HG03139 (cell line): ENCODE data around the gene TXNRD1.
A peak's percentile ranks its signal among the peaks of the same experiment; 100 is the strongest.
"Not testable (repeated sequence)": the region's sequence is repeated elsewhere in the genome, so short reads cannot be mapped to it uniquely, and the experiment has no call there.

Experiments
- ATAC-seq: cut with Tn5 transposase; IDR thresholded peaks from one replicate; pipeline ENCODE4 v1.9.1; 2021; ENCODE audit not compliant: unreplicated experiment

Gene TXNRD1

DNA sequence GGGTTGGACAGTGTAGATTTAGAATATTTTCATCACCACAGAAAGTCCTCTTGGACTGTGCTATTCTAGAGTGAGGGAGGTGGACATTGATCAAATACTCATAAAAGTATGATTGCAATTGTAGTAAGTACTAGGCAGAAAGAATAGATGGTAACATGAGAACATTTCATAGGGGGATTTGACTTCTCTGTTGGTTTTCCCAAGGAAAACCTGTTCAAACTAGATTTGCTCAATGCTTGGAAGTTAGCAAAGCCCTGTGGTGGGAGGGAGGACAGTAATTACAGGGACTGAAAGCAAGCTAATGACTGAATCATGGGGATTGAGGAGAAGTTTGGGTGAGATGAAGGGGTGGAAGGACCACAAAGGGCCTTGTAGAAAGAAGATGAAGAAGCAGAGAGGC is 63.6 kb downstream of the TXNRD1 start:
- ATAC-seq: no peak

GRCh38 chr12:104280111-104280510 is 64.5 kb downstream of the TXNRD1 start:
- ATAC-seq: no peak

DNA sequence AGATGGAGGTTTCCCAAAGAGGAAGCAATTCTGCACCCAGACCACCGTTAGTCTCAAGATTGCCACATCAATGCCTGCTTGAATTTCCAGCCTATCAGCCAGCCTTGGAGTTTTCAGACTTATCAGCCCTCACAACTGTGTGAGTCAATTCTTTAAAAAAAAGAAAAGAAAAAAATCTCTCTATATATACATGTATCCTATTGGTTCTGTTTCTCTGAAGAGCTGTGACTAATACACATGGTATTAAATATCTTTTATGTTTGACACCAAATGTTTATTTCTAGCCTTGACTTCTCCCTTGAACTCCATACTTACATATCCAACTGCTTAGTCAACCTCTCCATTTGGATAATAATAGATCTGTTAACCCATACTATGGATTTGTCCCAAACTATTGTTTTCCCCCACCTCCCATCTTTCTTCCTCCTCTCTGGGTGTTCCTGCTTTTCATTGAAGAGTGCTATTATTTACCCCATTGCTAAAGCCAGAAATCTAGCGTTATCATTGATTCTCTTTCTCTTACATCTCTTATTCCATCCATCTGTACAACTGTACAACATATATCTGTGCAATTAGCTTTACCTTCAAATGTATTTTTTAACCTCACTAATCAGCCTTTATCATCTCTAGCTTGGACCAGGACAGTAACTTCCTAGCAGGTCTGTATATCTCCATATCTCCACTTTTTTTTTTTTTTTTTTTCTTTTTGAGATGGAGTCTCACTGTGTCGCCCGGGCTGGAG is 65.3 kb downstream of the TXNRD1 start:
- ATAC-seq: no peak

- no peak for ATAC-seq
Observed at GRCh38 chr12:104281636-104282035, 66.1 kb downstream of the TXNRD1 start.

- no peak for ATAC-seq
Observed at GRCh38 chr12:104282109-104282508, 66.5 kb downstream of the TXNRD1 start.

DNA sequence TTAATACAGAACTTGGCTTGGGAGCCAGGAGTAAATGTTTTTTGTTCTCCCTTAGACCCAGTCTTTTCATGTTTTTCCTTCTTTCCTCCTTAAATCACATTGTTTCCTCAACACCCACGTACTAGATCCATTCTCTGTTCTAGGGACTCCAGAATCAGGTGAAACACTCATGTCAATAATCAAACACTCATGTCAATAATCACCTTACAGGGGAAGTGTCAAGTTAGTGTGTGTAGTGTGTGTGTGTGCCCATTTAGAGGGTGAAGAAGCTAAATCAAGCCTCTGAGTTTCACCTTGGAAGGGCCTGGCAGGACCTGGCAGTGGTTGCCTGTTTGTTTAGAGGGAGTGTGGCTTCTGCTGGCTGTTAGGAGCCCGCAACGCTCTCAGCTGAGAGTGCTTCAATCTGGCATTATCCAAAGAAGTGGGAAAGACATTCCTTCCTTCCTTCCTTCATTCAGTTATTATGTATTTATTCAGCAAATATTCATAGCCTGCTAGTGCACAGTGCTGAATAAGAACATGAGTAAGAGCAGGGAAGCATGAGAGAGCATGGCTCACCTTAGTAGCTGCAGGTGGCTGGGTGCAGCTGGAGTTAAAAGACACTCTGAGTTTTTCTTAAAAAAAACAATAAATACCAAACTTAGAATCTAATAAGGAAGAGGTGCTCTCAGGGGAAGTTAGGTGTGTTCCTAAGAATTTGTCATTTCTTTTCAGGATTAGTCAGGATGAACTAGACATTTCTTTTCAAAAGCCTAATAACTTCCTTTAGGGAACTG is 70.3 kb downstream of the TXNRD1 start:
- ATAC-seq: no peak

DNA sequence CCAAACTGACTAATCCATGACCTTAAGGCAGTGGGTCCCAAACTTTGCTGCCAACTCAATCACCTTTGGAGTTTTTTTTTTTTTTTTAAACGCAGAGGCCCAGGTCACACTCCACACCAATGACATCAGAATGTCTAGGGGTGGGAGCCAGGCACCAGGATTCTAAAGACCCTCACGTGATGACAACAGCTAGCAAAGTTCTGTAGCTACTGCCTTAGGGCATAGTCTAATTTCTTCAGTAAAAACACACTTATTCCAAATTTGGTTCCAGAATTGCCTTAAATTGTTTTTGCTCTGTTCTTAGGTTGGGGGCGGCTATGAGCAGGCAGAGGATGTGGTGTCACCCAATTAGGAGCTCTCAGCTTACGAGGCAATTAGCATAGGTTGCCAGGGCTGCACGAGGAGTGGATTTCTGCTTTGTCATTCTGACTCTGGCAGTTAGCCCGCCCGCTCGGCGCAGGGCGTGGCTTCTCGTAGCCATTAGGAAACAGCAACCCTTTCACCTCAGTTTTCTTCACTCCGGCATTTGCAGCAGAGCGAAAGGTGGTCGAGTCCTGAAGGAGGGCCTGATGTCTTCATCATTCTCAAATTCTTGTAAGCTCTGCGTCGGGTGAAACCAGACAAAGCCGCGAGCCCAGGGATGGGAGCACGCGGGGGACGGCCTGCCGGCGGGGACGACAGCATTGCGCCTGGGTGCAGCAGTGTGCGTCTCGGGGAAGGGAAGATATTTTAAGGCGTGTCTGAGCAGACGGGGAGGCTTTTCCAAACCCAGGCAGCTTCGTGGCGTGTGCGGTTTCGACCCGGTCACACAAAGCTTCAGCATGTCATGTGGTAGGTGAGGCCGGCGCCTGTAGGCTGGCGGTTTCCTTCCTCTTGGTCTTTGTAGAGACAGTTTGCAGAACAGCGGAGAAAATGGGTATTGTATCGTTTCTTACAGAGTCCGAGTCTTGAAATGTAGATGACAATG is 71.2 kb downstream of the TXNRD1 start:
- peak; percentile 84 for ATAC-seq

DNA sequence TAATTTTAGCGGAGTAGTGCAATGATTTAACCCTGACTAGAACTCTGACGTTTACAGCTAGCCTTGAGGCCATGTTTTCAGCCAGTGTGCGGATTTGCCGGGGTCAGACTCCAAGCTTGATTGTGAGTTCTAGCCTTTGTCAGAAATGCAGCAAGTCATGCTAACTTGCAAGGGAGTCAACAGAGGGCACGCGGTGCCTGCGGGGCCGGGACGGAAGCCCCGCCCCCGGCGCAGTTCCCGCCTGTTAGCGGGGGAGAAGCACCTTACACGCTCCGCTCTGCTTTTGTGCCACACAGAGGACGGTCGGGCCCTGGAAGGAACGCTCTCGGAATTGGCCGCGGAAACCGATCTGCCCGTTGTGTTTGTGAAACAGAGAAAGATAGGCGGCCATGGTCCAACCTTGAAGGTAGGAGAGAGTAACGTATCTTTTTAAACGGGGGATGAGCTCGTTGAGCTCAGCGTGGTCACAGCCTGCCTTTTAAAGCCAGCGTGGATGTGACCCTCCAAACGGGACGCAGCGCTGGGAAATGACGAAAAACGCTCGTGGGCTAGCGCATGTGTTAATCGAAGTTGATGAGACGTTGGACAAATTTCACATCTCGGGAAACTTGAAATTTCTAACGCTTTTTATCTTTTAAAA is 73.2 kb downstream of the TXNRD1 start:
- ATAC-seq: peak; percentile 43

GRCh38 chr12:104290320-104290719 is 74.7 kb downstream of the TXNRD1 start:
- ATAC-seq: no peak

GRCh38 chr12:104290855-104291254 is 75.3 kb downstream of the TXNRD1 start:
- no peak for ATAC-seq

DNA sequence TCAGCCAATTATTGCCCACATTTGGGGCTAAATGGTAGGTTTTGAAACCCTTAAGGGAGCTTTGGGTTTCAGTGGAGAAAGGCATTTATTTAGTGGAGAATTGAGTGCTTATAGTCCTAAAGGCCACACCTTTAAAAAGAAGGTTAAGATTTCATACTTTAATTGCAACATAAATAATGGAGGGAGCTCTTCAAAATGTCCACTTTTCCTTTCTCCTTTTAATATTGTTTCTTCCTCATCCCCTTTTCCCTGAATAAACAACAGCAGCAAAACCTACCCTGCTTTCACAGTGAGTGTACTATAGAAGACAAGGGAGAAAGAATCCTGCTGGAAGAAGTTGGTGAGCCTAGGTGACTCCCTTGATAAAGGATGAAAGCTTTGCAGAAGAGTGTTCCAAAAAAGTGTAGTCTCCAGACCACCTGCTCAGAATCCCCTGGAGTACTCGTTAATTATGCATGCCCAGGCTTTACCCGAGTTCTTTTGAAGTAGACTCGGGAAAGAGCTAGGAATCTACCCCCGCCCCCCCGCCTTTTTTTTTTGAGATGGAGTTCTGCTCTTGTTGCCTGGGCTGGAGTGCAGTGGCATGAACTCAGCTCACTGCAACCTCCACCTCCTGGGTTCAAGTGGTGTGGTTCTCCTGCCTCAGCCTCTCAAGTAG is 76.4 kb downstream of the TXNRD1 start:
- no peak for ATAC-seq

DNA sequence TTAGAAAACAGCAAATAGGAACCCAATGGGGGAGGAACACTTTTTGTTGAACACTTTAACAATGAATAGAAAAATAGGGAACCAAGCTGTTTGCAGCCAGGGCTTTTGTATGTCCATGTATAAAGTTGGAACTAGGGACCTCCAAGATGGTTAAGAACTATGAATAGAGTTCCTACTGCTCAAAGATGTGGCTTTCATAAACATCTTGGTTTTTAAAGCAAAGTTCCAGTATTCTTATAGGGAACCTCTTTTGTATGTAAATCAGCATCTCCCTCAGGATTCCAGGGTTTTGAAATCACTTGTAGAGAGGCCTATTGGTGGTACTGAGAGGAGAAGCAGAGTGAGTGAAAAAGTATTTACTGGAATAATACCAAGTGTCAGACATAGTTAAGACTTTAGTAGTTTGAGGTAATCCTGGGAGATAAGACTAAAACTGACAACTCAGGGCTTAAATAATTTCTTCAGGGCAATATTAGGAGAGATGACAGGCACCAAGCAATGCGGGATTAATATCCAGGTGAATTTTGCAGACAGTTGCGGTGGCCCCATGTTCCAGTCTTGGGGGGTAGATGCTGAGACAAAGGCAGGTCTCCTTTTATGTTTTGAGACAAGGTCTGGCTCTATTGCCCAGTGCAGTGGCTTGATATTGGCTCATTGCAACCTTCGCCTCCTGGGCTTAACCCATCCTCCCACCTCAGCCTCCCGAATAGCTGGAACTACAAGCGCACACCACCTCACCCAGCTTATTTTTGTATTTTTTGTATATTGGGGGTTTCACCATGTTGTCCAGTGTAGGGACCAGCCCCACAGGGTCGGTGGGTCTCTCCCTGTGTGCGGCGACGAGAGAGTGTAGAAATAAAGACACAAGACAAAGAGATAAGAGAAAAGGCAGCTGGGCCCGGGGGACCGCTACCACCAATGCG is 77.6 kb downstream of the TXNRD1 start:
- ATAC-seq: no peak

DNA sequence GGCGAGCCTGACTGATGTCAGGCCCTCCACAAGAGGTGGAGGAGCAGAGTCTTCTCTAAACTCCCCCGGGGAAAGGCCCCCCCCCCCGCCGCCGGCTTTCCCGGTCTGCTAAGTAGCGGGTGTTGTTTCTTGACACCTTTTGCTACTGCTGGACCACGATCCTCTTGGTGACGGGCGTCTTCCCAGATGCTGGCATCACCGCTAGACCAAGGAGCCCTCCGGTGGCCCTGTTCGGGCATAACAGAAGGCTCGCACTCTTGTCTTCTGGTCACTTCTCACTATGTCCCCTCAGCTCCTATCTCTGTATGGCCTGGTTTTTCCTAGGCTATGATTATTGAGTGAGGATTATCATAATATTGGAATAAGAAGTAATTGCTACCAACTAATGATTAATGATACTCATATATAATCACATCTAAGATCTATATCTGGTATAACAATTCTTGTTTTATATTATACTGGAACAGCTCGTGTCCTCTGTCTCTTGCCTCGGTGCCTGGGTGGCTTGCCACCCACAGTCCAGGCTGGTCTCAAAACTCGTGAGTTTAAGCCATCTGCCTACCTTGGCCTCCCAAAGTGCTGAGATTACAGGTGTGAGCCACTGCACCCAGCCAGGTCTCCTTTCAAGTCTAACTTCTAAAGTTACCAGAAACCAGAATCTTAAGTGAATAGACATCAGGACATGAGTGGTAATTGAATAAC is 78.7 kb downstream of the TXNRD1 start:
- not testable (repeated sequence) for ATAC-seq

- ATAC-seq: no peak
Observed at GRCh38 chr12:104294927-104295668, 79.5 kb downstream of the TXNRD1 start.

GRCh38 chr12:104295954-104296353 is 80.4 kb downstream of the TXNRD1 start:
- no peak for ATAC-seq

- ATAC-seq: no peak
Observed at GRCh38 chr12:104296718-104297117, 81.1 kb downstream of the TXNRD1 start.

DNA sequence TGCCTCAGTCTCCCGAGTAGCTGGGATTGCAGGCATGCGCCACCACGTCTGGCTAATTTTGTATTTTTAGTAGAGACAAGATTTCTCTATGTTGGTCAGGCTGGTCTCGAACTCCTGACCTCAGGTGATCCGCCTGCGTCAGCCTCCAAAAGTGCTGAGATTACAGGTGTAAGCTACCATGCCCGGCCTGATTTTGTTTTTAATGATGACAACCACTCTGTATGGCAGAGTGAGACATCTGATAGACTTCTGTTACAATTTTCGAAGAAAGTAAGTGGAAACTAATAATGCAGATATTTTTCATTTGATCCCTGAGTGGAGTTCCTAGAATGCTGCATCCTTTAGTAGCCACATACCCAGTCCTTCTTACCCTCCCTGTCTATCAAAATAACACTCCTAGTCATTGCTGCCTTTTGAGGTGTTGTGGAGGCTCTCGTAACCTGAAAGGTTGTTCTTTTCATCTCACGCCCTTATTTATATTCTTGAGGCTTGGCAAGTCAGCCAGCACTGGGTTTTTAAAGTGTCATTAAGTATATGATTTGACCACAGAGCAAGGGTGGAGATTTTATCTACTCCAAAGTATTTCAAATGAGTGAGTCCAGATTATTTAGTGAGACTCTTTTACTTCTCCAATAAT is 82.0 kb downstream of the TXNRD1 start:
- ATAC-seq: no peak
